Ramos (cell line): ENCODE results near the gene CD52.
"Not testable (repeated sequence)": the region's sequence is repeated elsewhere in the genome, so short reads cannot be mapped to it uniquely, and the experiment has no call there.

Source experiments
- in situ Hi-C: fragments of 300-500 bp; cut with MboI; formaldehyde crosslinking; loops from one replicate; pipeline ENCODE4 v1.14.3; 2022; ENCODE audit warnings: low sequenced_read_pairs; ENCODE audit not compliant: unreplicated experiment

CD52 gene

GRCh38 chr1:26324550-26324949 is 6.8 kb downstream of the CD52 start:
- in situ Hi-C loops = loop anchor here (5.0 kb wide), 1 partner anchor 37 kb away; no protein-coding TSS in a partner anchor

- in situ Hi-C loops = no loop called here
Observed at GRCh38 chr1:26327956-26328362, 10.2 kb downstream of the CD52 start.

- in situ Hi-C loops = no loop called here
Observed at GRCh38 chr1:26328597-26328996, 10.8 kb downstream of the CD52 start.

- in situ Hi-C loops = not testable (repeated sequence)
Observed at GRCh38 chr1:26329380-26329779, 11.6 kb downstream of the CD52 start.

- in situ Hi-C loops = no loop called here
Observed at GRCh38 chr1:26330276-26330675, 12.5 kb downstream of the CD52 start.

- in situ Hi-C loops = not testable (repeated sequence)
Observed at GRCh38 chr1:26333312-26333711, 15.6 kb downstream of the CD52 start.

- in situ Hi-C loops = no loop called here
Observed at GRCh38 chr1:26335774-26336476, 18.2 kb downstream of the CD52 start.

- in situ Hi-C loops = no loop called here
Observed at GRCh38 chr1:26336477-26337205, 18.9 kb downstream of the CD52 start.

GRCh38 chr1:26337206-26337535 is 19.4 kb downstream of the CD52 start:
- in situ Hi-C loops = no loop called here

GRCh38 chr1:26337625-26338024 is 19.9 kb downstream of the CD52 start:
- in situ Hi-C loops = no loop called here

GRCh38 chr1:26338670-26339069 is 20.9 kb downstream of the CD52 start:
- in situ Hi-C loops = no loop called here

- in situ Hi-C loops = no loop called here
Observed at GRCh38 chr1:26340047-26340481, 22.3 kb downstream of the CD52 start.

- in situ Hi-C loops = no loop called here
Observed at GRCh38 chr1:26344147-26344920, 26.6 kb downstream of the CD52 start.

- in situ Hi-C loops = no loop called here
Observed at GRCh38 chr1:26345718-26346117, 28.0 kb downstream of the CD52 start.

GRCh38 chr1:26346274-26347033 is 28.7 kb downstream of the CD52 start:
- in situ Hi-C loops = no loop called here

- in situ Hi-C loops = no loop called here
Observed at GRCh38 chr1:26349188-26349876, 31.6 kb downstream of the CD52 start.

GRCh38 chr1:26349877-26350244 is 32.1 kb downstream of the CD52 start:
- in situ Hi-C loops = no loop called here

GRCh38 chr1:26350343-26350700 is 32.6 kb downstream of the CD52 start:
- in situ Hi-C loops = no loop called here

- in situ Hi-C loops = no loop called here
Observed at GRCh38 chr1:26350701-26351589, 33.2 kb downstream of the CD52 start.
